ENCODE measurements around the gene UBAP1L.

DNA sequence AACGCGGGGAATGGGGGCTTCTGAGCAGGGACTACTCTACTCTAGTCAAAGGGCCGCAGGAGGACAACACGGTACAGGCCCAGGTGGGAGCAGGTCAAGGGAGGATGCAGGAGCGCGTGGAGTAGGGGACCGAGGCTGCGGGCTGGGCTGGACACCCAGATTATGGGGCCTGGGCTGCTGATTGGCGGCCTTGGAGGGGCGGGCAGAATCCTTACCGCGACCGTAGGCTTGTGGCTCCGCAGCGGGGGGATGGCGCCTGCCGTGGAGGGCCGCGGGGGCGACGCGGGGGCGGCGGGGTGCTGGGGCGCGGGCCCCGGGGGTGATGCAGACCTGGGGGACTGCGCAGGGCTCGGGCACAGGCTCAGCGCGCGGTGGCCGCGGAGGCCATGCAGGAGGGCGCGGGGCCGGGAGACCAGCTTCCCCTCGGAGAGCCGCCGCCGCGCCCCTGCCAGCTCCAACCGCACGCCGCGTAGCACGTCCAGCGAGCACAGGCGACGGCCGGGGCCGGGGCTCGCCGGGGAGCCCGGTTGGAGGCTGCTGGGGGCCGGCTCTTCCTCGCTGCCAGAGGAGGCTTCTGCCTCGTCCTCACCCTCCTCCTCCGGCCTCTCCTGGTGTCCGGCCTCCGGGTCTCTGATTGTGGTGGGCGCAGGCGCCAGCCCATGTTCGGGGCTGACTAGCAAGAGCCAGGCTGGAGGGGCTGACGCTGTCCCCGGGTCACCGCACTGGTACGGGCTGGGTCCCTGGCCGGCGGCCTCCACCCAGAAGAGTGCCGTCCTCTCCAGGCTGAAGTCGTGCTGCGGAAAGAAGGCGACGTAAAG is 12.9 kb downstream of the UBAP1L start:
- no peak for TF ChIP-seq POLR2A (IDR thresholded peaks at IDR 0.05)
- TF ChIP-seq, protein P1, sequence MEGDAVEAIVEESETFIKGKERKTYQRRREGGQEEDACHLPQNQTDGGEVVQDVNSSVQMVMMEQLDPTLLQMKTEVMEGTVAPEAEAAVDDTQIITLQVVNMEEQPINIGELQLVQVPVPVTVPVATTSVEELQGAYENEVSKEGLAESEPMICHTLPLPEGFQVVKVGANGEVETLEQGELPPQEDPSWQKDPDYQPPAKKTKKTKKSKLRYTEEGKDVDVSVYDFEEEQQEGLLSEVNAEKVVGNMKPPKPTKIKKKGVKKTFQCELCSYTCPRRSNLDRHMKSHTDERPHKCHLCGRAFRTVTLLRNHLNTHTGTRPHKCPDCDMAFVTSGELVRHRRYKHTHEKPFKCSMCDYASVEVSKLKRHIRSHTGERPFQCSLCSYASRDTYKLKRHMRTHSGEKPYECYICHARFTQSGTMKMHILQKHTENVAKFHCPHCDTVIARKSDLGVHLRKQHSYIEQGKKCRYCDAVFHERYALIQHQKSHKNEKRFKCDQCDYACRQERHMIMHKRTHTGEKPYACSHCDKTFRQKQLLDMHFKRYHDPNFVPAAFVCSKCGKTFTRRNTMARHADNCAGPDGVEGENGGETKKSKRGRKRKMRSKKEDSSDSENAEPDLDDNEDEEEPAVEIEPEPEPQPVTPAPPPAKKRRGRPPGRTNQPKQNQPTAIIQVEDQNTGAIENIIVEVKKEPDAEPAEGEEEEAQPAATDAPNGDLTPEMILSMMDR (IDR thresholded peaks at IDR 0.05), result no peak

All from testis (tissue), 2 donors.